Stimulated activated CD4-positive, alpha-beta T cell treated with anti-CD3 and anti-CD28 coated beads, Interleukin-15, amount 100 ng/mL, for 24 hours (primary cell): Measurements from ENCODE around the gene NOVA1.

Experiments
- DNase-seq: peaks from one replicate; pipeline ENCODE4 v3.0.0-alpha.2; 2020

NOVA1 gene

GRCh38 chr14:26429205-26429604, 168.6 kb downstream of the NOVA1 start:
- DNase-seq: no peak

GRCh38 chr14:26427097-26427496, 170.7 kb downstream of the NOVA1 start:
- no peak for DNase-seq

GRCh38 chr14:26424537-26424936, 173.3 kb downstream of the NOVA1 start:
- DNase-seq: no peak

- no peak for DNase-seq
These were observed 182.2 kb downstream of the NOVA1 start for GRCh38 chr14:26415618-26416123.

GRCh38 chr14:26414926-26415325, 182.9 kb downstream of the NOVA1 start:
- DNase-seq: no peak

GRCh38 chr14:26414103-26414502, 183.7 kb downstream of the NOVA1 start:
- no peak for DNase-seq

GRCh38 chr14:26412421-26412820, 185.4 kb downstream of the NOVA1 start:
- DNase-seq: no peak

GRCh38 chr14:26410189-26410685, 187.6 kb downstream of the NOVA1 start:
- no peak for DNase-seq

- no peak for DNase-seq
These were observed 192.9 kb downstream of the NOVA1 start for GRCh38 chr14:26404927-26405326.

- DNase-seq: no peak
These were observed 194.1 kb downstream of the NOVA1 start for GRCh38 chr14:26403760-26404159.

GRCh38 chr14:26402126-26402525, 195.7 kb downstream of the NOVA1 start:
- DNase-seq: no peak

GRCh38 chr14:26401179-26401968, 196.5 kb downstream of the NOVA1 start:
- no peak for DNase-seq

GRCh38 chr14:26400373-26400772, 197.5 kb downstream of the NOVA1 start:
- DNase-seq: no peak

GRCh38 chr14:26398616-26399015, 199.2 kb downstream of the NOVA1 start:
- no peak for DNase-seq
